GM19395 (cell line): ENCODE measurements around the gene RGCC.

Experiments
- ATAC-seq: cut with Tn5 transposase; IDR thresholded peaks from one replicate; pipeline ENCODE4 v1.9.1; 2021; ENCODE audit warnings: mild to moderate bottlenecking, moderate library complexity; ENCODE audit not compliant: unreplicated experiment

The RGCC gene

GRCh38 chr13:41452462-41452861 is 4.9 kb upstream of the RGCC start:
- ATAC-seq = no peak

- ATAC-seq = no peak
These were observed 3.7 kb upstream of the RGCC start for GRCh38 chr13:41453620-41454019.

- ATAC-seq = no peak
These were observed 3.2 kb upstream of the RGCC start for GRCh38 chr13:41454170-41454569.

GRCh38 chr13:41455725-41456419 is 1.5 kb upstream of the RGCC start:
- ATAC-seq = no peak

GRCh38 chr13:41457589-41458186 is 338 bp downstream of the RGCC start:
- peak; percentile 32 for ATAC-seq

GRCh38 chr13:41458187-41458760 is 924 bp downstream of the RGCC start:
- peak; percentile 21 for ATAC-seq

GRCh38 chr13:41458761-41459431 is 1.5 kb downstream of the RGCC start:
- no peak for ATAC-seq

- no peak for ATAC-seq
These were observed 2.2 kb downstream of the RGCC start for GRCh38 chr13:41459432-41460073.

- ATAC-seq = no peak
These were observed 2.7 kb downstream of the RGCC start for GRCh38 chr13:41460074-41460465.

GRCh38 chr13:41460930-41461329 is 3.6 kb downstream of the RGCC start:
- no peak for ATAC-seq

- no peak for ATAC-seq
These were observed 4.3 kb downstream of the RGCC start for GRCh38 chr13:41461527-41462139.

GRCh38 chr13:41462427-41462826 is 5.1 kb downstream of the RGCC start:
- ATAC-seq = no peak

- peak; percentile 52 for ATAC-seq
These were observed 6.7 kb downstream of the RGCC start for GRCh38 chr13:41463838-41464602.

GRCh38 chr13:41465241-41465847 is 8.0 kb downstream of the RGCC start:
- peak; percentile 93 for ATAC-seq

GRCh38 chr13:41465898-41466320 is 8.6 kb downstream of the RGCC start:
- ATAC-seq = no peak

- no peak for ATAC-seq
These were observed 10.1 kb downstream of the RGCC start for GRCh38 chr13:41467425-41467945.

GRCh38 chr13:41468631-41469030 is 11.3 kb downstream of the RGCC start:
- ATAC-seq = no peak

- ATAC-seq = no peak
These were observed 12.8 kb downstream of the RGCC start for GRCh38 chr13:41470196-41470595.

- ATAC-seq = no peak
These were observed 14.4 kb downstream of the RGCC start for GRCh38 chr13:41471785-41472184.

GRCh38 chr13:41487222-41487621 is 29.9 kb downstream of the RGCC start:
- ATAC-seq = no peak
